Left ventricle myocardium superior (tissue), 1 donor: ENCODE data around the gene DNAJC10. TPM values are rescaled to one million over a fixed set of nuclear protein-coding genes. Genes with fewer than 3 reads are reported as not detected.
"Not testable (repeated sequence)": the region's sequence is repeated elsewhere in the genome, so short reads cannot be mapped to it uniquely, and the experiment has no call there.

ENCODE experiments used
- ATAC-seq: fragments of 200-7000 bp; cut with Tn5 transposase; one replicate; pipeline ENCODE4 v1.9.1; 2020; ENCODE audit warnings: mild to moderate bottlenecking, moderate library complexity
- DNase-seq: peaks from one replicate; pipeline ENCODE4 v3.0.0-alpha.2; 2020
- intact Hi-C: fragments of 100-400 bp; cut with micrococcal nuclease; formaldehyde crosslinking; loops from one replicate; pipeline ENCODE4 v1.11.0; 2022
- total RNA-seq: library from RNA; stranded (reverse); fragmentation: NEBNext Ultra II Directional; extraction: Animal tissue kit (Norgen Biotek cat#: 25700); gene quantifications from one replicate; pipeline ENCODE4 v1.2.1, GENCODE V29; 2021
- donor health status: DM: no; HTN: yes; CAD: no; lungs with severe emphysema.

DNAJC10 gene
- total RNA-seq, 1 donor from 2014 or later, result 46.6 TPM

- ATAC-seq, DNase-seq, intact Hi-C loops: not testable (repeated sequence)
Observed at GRCh38 chr2:182768950-182769349, 52.9 kb downstream of the DNAJC10 start.

- DNase-seq (no peak), ATAC-seq (no peak)
- intact Hi-C loops, result no loop called here
Observed at GRCh38 chr2:182779323-182779722, 63.3 kb downstream of the DNAJC10 start.

GRCh38 chr2:182781099-182781498, 65.0 kb downstream of the DNAJC10 start:
- intact Hi-C loops, DNase-seq, ATAC-seq: not testable (repeated sequence)

- ATAC-seq, intact Hi-C loops, DNase-seq: not testable (repeated sequence)
Observed at GRCh38 chr2:182782686-182783085, 66.6 kb downstream of the DNAJC10 start.

- no peak for ATAC-seq
Observed at GRCh38 chr2:182784058-182784706, 68.1 kb downstream of the DNAJC10 start.

GRCh38 chr2:182784777-182785176, 68.7 kb downstream of the DNAJC10 start:
- ATAC-seq, result no peak
- intact Hi-C loops, result no loop called here
- no peak for DNase-seq

More at GRCh38 chr2:182784058-182784706, 68.1 kb downstream of the DNAJC10 start:
- intact Hi-C loops, result no loop called here
- DNase-seq, result no peak

- DNase-seq, result no peak
- no peak for ATAC-seq
- intact Hi-C loops, result no loop called here
Observed at GRCh38 chr2:182792441-182792840, 76.4 kb downstream of the DNAJC10 start.

- intact Hi-C loops, result no loop called here
- DNase-seq, result no peak
- no peak for ATAC-seq
Observed at GRCh38 chr2:182798736-182799135, 82.7 kb downstream of the DNAJC10 start.

- no peak for DNase-seq
- intact Hi-C loops, result no loop called here
- ATAC-seq, result no peak
Observed at GRCh38 chr2:182804128-182804527, 88.1 kb downstream of the DNAJC10 start.

GRCh38 chr2:182807319-182807718, 91.3 kb downstream of the DNAJC10 start:
- intact Hi-C loops, result no loop called here
- DNase-seq, result no peak
- ATAC-seq, result no peak

GRCh38 chr2:182810087-182810486, 94.0 kb downstream of the DNAJC10 start:
- ATAC-seq, result no peak
- DNase-seq, result no peak
- intact Hi-C loops, result no loop called here

- intact Hi-C loops, result no loop called here
- no peak for ATAC-seq
- no peak for DNase-seq
Observed at GRCh38 chr2:182814380-182814779, 98.3 kb downstream of the DNAJC10 start.

- ATAC-seq (no peak), DNase-seq (no peak)
- intact Hi-C loops, result no loop called here
Observed at GRCh38 chr2:182814804-182815203, 98.7 kb downstream of the DNAJC10 start.

- intact Hi-C loops, result no loop called here
- DNase-seq (no peak), ATAC-seq (no peak)
Observed at GRCh38 chr2:182816866-182817265, 100.8 kb downstream of the DNAJC10 start.

GRCh38 chr2:182817558-182817957, 101.5 kb downstream of the DNAJC10 start:
- no peak for DNase-seq
- intact Hi-C loops, result no loop called here
- ATAC-seq, result no peak

- no peak for DNase-seq
- intact Hi-C loops, result no loop called here
- no peak for ATAC-seq
Observed at GRCh38 chr2:182818501-182818900, 102.4 kb downstream of the DNAJC10 start.

- DNase-seq, result no peak
- no peak for ATAC-seq
- intact Hi-C loops, result no loop called here
Observed at GRCh38 chr2:182818925-182819324, 102.9 kb downstream of the DNAJC10 start.

GRCh38 chr2:182819412-182819811, 103.4 kb downstream of the DNAJC10 start:
- intact Hi-C loops, result no loop called here
- DNase-seq (no peak), ATAC-seq (no peak)

- intact Hi-C loops, result no loop called here
- no peak for DNase-seq
- ATAC-seq, result no peak
Observed at GRCh38 chr2:182821182-182821581, 105.1 kb downstream of the DNAJC10 start.

- DNase-seq (no peak), ATAC-seq (no peak)
Observed at GRCh38 chr2:182822733-182823132, 106.7 kb downstream of the DNAJC10 start.

GRCh38 chr2:182824056-182824766, 108.2 kb downstream of the DNAJC10 start:
- intact Hi-C loops, result no loop called here
- DNase-seq (no peak), ATAC-seq (no peak)

More at GRCh38 chr2:182822733-182823132, 106.7 kb downstream of the DNAJC10 start:
- intact Hi-C loops, result no loop called here
